HPDE6-E6E7 (cell line): ENCODE results near the gene UPK3BL1.
"Not testable (repeated sequence)": the region's sequence is repeated elsewhere in the genome, so short reads cannot be mapped to it uniquely, and the experiment has no call there.

Source experiments
- DNase-seq: peaks from one replicate; pipeline ENCODE4 v3.0.0; 2011; ENCODE audit warnings: missing footprints; ENCODE audit errors: extremely low spot score

Gene UPK3BL1, protein sequence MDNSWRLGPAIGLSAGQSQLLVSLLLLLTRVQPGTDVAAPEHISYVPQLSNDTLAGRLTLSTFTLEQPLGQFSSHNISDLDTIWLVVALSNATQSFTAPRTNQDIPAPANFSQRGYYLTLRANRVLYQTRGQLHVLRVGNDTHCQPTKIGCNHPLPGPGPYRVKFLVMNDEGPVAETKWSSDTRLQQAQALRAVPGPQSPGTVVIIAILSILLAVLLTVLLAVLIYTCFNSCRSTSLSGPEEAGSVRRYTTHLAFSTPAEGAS

DNA sequence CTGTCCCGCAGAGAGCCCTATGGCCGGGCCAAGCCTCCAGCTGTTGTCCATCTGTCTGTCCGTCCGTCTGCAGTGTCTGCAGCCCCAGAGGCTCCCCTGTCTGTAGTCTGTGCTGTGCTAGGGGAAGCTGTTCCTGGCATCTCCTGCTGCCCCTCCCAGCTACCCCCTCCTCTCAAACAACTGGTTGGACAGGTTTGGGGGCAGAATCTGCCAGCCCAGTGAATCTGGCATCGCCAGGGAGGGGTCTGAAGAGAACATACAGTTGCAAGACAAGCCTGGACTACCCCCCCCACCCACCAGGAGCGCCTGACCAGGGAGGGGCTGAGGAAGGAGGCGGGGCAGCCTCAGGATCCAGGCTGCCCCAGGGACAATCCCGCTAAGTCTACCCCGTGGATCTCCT, at the start of gene UPK3BL1:
Gene UPK3BL1, minus strand, starts transcription at position 101 of the 400 bp plus-strand sequence. Its CDS starts 50 bp downstream, at position 51.
- DNase-seq = not testable (repeated sequence)

DNA sequence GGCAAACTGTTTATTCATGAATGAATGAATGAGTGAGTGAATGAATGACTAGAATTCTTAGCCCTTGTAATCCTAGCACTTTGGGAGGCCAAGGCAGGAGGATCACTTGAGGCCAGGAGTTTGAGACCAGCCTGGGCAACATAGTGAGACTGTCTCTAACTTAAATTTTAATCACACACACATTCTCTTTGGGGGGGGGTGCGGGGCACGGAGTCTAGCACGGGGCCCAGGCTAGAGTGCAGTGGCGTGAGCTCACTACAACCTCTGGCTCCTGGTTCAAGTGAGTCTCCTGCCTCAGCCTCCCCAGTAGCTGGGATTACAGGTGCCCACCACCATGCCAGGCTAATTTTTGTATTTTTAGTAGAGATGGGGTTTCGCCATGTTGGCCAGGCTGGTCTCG, 48.0 kb upstream of the UPK3BL1 start:
- DNase-seq = not testable (repeated sequence)

DNA sequence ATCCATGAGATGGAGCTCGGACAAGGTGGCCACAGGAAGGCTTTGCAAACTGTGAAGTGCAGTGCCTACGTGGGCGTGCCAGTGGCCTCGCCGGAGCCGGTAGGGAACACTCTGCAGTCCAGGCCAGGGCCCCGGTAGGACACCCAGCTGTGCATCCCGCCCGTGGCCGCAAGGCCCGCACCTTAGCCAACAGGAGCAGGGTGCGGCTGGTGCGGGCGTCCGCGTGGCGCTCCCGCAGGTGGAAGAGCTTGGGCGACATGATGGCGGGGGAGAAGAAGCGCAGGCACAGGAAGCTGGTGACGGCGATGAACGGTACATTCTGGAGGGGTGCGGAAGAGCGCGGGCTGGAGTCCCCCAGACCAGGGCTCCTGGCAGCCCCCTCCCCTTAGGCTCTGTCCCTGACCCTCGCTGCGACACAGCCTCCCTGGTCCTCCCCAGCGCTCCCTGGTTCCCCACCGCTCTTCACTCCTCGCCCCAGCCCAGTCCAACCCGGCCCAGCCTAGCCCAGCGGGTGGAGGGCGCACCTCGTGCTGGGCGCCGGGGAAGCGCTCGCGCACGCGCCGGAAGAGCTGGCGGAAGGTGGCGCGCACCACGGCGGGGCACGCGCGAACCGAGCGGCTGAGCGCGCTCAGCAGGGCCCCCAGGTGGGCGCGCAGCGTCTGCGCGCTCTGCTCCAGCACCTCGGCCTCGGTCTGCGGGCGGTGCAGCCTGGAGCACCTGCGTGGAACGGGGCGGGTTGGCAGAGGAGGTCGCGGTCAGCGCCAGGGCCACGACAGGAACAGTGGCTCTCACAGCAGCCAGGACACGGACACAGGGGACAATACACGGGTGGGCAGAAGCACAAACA, 47.1 kb upstream of the UPK3BL1 start:
- DNase-seq = not testable (repeated sequence)

DNA sequence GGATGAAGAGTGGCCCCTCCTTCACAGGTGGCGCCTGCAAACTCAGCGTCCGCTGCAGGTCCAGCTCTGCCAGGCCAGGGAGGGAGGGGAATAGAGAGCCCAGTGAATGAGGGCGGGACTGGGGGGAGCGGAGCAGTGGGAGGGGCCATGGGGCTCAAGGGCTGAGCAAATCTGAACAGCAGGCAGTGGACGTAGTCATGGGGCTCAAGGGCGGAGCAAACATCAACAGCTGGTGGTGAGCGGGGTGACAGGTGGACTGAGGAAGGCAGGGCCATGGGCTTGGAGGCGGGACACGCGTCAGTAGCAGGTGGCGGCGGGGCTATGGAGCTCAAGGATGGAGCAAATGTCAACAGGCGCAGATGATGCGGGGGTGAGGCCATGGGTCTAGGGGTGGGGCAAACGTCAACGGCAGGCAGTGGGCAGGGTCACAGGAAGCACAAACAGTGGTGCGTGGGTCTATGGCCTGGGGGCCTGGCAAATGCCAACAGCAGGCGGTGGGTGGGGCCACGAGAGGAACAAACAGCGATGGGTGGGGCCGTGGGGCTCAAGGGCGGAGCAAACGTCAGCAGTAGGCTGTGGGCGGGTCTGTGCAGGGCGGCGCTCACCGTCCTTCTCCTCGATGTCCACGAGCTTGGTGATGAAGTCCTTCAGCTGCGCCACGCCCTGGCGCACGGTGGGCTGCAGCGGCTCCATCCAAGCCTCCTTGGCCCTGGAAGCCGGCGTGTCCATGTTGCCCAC, 45.9 kb upstream of the UPK3BL1 start:
- DNase-seq = not testable (repeated sequence)

DNA sequence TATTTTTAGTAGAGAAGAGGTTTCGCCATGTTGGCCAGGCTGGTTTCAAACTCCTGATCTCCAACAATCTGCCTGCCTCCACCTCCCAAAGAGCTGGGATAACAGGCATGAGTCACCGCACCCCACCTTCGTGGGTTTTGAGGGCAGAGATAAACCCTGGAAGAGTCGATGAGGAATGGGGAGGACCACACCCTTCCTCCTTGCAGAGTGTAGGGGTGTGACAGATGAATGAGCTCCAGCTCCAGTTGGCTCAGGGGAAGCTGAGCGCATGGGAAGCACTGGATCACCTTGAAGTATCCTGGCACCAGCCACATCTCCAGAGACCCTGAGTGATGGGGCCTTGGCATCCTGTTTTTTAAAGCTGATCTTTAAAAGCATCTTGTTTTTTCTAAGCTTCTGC, 40.0 kb upstream of the UPK3BL1 start:
- DNase-seq = not testable (repeated sequence)

DNA sequence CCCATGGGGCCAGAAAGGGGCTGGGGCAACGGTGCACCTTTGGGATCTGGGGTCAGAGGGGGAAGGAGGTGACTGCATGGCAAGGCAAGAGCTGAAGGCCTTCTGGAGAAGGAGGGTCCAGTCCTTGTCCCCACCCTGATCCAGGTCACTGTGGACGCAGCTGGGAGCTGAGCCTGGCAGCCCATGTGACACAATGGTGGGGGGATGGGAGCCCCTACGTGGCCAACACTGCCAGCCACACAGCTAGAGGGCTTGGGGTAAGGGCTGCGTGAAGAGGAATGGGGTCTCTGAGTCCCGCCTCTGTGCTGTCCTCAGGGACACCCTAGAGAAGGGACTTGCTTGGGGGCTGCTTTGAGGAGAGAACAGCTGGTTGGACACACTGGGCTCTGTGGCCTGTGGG, 38.2 kb upstream of the UPK3BL1 start:
- not testable (repeated sequence) for DNase-seq

DNA sequence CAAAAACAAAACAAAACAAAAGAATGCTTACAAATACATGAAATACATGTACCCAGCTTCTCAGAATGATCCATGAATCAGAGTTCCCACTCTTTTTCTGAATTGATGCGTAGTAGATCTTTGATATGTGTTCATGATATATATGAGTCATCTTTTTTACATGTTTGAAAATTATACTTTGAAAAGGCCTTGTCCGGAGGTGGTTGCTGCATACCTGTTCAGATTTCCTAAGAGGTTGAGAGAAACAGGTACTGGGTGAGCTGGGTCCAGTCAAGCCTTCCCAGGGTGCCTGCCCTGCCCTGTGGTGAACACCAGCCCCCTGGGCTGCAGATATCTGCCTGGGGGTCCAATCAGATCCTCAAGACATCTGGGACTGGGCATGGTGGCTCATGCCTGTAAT, 33.0 kb upstream of the UPK3BL1 start:
- DNase-seq = not testable (repeated sequence)

DNA sequence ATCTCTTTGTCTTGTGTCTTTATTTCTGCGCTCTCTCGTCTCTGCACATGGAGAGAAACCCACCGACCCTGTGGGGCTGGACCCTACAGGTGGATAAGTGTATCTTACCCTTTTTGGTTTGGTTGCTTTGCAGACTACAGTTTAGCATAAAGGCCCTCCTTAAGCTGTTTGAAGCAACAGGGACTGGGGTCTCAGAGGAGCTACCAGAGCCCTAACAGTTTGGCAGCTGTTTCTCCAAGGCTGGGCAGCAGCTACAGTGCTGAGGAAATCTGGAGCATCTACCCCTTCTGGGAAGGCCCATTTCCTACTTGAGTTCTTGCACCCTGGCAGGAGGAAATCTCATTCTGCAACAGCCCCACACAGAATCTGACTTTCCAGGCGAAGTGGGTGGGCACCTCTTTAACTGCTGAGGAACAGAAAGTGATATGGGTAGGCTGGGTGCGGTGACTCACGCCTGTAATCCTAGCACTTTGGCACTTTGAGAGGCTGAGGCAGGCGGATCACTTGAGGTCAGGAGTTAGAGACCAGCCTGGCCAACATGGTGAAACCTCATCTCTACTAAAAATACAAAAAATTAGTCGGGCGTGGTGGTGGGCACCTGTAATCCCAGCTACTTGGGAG, 31.0 kb upstream of the UPK3BL1 start:
- DNase-seq = not testable (repeated sequence)

DNA sequence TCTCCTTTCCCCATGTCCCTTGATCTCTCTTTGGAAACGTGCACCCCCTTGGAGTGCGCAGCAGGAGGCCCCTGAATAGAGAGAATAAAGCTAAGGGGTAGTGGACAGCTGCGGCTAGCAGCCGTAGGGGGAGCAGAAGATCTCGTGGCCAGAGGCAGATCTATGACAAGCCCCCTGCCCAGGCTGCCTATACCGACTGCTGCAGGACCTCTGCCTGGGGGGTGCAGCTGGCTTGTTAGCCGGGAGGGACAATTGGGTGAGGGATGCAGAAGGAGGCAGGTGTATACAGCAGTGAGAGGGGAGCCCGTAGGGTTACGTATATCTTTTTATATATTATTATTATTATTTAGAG, 29.3 kb upstream of the UPK3BL1 start:
- DNase-seq = not testable (repeated sequence)

DNA sequence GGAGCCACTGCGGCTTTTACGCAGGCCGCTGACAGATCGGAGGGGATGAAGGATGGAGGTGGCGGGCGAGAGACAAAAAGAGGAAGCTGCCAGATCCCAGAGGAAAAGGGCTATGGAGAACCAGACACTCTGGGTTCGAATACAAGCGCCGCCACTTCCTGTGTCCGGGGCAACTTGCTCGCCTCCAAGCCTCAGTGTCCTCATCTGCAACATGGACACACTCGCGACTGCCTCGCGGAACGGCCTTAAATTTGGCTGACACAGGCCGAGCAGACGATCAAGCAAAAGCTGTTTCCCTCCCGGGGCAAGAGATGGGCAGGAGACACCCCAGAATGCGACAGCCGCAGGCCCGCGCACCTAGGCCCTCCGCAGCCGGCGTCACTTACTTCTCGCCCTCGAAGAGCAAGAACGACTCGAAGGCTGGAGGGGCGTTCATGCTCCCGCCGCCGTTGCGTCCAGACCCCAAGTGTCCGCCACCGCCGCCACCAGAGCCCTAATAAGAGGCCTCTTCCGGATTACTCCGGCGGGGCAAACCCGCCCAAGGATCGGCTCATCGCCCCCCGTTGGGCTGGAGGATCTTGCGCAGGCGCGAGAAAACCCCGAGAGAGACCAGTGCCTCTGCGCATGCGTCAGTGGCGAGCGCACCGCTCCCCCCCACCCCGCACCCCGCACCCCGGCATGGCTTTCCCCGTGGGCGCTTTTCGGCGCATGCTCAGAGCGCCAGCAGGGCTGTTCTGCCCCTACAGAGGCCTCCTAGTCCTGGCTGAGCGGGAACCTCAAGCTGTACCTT, 28.8 kb upstream of the UPK3BL1 start, which contains the start of gene POLR2J2:
Gene POLR2J2, minus strand, starts transcription at position 498 of the 790 bp plus-strand sequence. Its CDS starts 62 bp downstream, at position 436.
- not testable (repeated sequence) for DNase-seq

DNA sequence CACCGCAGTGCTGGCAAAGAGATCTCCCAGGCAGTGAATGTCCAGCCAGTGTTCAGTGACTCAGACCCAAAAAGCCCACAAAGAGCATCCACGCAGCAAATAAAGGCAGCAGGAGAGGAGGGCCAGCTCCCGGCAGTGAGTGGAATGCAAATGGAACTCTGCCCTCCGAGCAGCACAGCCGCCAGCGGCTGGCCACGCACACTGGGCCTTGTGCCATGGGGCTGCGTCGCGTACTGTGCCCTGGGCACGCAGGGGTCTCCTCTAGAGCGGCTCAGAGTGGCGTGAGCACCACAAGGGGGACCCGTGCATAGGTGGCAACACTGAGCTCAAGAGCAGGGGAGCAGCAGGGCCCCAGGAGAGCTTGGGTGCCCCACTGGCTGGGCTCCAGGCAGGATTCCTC, 24.9 kb upstream of the UPK3BL1 start:
- DNase-seq = not testable (repeated sequence)

DNA sequence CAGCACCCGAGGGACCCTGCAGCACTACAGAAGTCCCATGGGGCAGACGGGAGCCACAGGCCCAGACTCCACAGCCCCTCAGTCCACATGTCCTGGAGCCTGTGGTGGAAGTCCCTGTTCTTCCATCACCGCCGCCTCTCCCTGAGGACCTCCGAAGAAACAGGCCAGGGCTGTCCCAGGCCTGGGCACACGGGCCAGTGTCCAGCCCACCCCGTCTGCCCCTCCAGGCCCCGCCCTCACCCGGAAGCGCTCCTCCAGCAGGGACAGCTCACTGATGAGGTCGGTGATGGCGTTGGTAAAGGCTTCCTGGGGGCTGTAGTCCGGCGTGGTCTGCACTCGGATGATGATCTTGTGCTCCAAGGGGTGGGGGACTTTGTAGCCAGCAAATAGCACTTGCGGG, 24.3 kb upstream of the UPK3BL1 start:
- DNase-seq = not testable (repeated sequence)

DNA sequence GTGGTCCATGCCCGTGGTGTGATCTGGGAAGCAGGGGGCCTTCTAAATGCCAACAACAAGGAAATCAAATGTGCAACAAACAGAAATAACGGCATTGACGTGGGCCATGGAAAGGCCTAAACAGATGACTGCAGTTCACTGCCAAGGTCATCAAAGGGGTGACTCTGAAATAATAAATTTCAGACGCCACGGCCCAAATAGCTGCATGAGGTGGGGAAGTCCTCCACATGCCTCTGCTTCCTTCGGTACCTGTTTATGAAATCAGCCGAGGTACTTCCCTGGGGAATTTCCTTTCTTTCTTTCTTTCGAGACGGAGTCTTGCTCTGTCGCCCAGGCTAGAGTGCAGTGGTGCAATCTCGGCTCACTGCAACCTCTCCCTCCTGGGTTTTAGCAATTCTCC, 22.2 kb upstream of the UPK3BL1 start:
- not testable (repeated sequence) for DNase-seq

DNA sequence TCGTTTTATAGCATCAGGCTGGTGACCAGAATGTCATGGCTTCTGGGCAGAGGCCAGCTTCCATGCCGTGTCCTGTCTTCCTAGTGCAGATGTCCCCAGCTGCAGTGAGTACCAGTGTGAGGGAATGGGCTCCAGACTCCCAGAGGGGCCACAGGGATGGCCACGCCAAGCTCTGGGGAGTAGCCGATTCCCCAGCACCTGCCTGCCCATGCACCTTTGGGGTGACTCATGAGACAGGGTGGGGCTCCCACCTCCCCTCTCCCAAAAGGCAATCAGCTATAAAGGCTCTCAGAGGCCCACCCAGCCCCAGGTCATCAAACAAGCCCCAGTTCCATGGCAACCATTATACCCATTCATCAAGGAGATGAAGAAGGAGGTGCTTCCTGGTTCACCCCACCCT, 7.3 kb upstream of the UPK3BL1 start, which contains the start of gene SPDYE2B:
Gene SPDYE2B, plus strand, starts transcription at position 396 of the 400 bp plus-strand sequence. CDS start 2,030 bp downstream, outside the sequence.
- DNase-seq = not testable (repeated sequence)

DNA sequence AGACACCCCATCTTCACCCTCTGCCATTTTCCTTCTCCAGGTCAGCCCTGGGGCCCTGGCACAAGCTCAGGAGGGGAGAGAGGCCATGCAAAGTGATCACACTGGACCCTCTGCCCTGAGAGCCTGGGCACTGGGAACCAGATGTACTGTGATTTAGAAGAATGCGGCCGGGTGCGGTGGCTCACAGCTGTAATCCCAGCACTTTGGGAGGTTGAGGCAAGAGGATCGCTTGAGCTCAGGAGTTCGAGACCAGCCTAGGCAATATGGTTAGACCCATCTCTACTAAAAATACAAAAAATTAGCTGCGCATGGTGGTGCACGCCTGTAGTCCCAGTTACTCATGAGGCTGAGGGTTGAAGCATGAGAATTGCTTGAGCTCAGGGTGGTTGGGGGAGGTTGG, 5.2 kb upstream of the UPK3BL1 start:
- DNase-seq = not testable (repeated sequence)

DNA sequence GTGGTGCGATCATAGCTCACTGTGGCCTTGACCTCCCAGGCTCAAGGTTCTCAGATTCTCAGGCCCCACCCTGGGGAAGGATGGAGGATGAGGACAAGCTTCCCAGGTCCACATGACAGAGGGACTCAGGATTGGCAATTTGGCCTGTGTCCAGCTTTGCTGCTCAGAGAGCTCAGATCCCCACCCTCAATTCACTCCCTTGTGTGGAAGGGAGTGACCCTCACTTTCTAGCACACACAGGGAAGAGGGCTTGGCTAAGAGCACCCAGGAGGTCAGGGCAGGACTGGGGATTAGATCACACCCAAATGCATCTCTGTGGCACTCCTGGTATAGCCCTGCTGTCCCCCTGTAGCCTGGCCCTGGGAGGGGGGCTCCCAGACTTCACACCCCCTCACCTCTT, 813 bp upstream of the UPK3BL1 start:
- not testable (repeated sequence) for DNase-seq

DNA sequence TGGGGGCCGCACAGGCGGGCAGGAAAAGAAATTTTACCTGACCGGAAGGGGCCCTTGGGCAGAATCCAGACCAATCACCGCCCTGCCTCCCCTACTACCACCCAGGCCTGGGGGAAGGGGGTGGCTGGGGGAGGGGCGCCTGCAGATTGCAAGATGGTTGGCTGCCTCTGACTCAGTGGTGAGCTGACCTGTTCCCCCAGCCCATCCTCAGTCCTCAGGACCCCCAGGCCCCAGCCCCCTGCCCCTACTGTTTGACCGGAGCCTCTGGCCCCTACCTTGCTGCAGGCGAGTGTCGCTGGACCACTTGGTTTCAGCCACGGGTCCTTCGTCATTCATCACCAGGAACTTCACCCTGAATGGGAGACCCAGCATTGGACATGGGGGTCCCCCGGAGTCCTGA, 3.7 kb downstream of the UPK3BL1 start:
- not testable (repeated sequence) for DNase-seq

DNA sequence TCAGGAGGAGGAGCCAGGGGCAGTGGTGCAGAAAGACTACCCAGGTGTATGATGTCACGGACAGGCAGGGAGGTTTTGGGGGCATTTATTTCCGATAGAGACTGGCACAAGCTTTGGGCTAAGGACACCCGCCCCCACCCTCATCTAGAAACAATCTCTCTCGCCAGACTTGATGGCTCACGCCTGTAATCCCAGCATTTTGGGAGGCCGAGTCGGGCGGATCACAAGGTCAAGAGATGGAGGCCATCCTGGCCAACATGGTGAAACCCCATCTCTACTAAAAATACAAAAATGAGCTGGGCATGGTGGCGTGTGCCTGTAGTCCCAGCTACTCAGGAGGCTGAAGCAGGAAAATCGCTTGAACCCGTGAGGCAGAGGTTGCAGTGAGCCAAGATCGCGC, 5.6 kb downstream of the UPK3BL1 start:
- not testable (repeated sequence) for DNase-seq

DNA sequence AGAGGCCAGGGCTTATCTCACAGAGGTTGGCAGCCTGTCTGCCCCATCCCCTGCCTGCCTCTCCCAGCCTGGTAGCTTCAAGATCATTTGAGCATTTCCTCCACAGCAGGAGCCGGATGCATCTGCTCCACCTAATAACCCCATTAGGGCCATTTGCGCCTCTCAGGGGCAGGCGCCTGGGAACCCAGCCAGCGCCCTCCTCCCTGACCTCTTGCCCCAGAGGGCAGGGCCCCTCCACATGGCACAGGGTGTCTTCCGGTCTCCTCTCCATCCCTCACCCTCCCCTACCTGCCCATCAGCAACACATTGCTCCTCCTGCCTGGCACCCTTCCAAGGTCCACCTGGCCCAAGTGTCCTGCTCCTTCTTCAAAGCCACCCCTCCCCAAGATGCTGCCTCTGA, 7.2 kb downstream of the UPK3BL1 start:
- DNase-seq = not testable (repeated sequence)

DNA sequence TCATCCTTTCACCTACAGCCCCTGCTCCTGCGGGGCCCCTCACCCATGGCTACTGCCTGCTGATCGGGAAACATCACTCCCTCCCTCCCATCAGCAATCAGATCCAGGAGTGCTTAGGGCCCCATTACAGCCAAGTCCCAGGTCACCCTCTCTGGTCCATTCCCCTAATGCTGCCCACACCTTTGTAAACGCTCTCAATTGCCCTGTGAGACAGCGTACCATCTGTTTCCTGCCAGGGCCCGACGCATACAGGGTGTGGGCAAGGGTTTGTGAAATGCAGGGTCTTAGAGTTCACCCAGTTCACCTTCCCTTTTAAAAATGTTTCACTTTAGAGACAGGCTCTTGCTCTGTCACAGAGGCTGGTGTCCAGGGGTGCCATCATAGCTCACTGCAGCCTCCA, 8.3 kb downstream of the UPK3BL1 start:
- not testable (repeated sequence) for DNase-seq

DNA sequence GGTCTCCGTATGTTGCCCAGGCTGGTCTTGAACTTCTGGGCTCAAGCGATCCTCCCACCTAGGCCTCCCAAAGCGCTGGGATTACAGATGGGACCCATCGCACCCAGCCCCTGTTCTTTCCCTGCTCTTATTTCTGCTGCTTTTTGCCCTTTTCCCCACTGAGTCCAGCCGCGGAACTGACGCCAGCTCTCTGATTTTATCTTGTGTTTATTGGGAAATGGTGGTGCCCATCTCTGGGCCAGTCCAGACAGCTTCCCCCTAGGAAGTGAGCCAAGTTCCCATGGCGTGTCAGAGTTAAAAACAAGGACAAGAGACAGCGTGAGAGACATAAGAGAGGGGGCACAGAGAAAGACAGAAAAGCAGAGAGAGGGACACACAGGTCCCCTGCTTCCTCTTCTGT, 12.0 kb downstream of the UPK3BL1 start:
- not testable (repeated sequence) for DNase-seq
